Measurements from ENCODE around the gene MCRS1.

DNA sequence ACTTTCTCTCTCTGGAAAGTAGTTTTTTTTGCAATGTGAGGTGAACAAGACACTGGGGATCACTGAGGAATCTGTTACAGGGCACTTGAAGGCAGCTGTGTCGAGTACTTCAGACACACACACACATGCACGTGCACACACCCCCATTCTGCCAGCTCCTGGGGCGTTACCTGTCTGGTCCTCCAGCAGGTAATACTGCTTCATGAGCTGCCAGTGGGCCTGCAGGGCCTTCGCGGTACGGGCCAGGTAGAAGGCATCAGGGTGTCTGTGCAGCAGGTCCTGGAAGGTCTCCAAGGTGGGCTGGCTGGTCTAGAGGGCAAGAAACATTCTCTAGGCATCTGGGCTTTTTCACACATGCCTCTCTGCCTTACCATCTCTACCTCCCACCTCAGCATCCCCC is 5.1 kb downstream of the MCRS1 start:
- TF ChIP-seq, protein P1, sequence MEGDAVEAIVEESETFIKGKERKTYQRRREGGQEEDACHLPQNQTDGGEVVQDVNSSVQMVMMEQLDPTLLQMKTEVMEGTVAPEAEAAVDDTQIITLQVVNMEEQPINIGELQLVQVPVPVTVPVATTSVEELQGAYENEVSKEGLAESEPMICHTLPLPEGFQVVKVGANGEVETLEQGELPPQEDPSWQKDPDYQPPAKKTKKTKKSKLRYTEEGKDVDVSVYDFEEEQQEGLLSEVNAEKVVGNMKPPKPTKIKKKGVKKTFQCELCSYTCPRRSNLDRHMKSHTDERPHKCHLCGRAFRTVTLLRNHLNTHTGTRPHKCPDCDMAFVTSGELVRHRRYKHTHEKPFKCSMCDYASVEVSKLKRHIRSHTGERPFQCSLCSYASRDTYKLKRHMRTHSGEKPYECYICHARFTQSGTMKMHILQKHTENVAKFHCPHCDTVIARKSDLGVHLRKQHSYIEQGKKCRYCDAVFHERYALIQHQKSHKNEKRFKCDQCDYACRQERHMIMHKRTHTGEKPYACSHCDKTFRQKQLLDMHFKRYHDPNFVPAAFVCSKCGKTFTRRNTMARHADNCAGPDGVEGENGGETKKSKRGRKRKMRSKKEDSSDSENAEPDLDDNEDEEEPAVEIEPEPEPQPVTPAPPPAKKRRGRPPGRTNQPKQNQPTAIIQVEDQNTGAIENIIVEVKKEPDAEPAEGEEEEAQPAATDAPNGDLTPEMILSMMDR (IDR thresholded peaks at IDR 0.05; ENCODE audit: poor library complexity, severe bottlenecking): no peak
- TF ChIP-seq EZH2 (IDR thresholded peaks at IDR 0.05; ENCODE audit: borderline replicate concordance, insufficient read depth, low read length, poor library complexity, severe bottlenecking) (no peak), POLR2AphosphoS5 (IDR thresholded peaks at IDR 0.05) (no peak), RAD21 (conservative IDR thresholded peaks at IDR 0.05) (no peak), EP300 (conservative IDR thresholded peaks at IDR 0.05; ENCODE audit: poor library complexity, severe bottlenecking) (no peak), REST (IDR thresholded peaks at IDR 0.05; ENCODE audit: borderline replicate concordance) (no peak), SMC3 (conservative IDR thresholded peaks at IDR 0.05; ENCODE audit: poor library complexity) (no peak)

Data from neural cell (in vitro differentiated cells).